Measurements from ENCODE around the gene MYH11.
A peak's percentile ranks its signal among the peaks of the same experiment; 100 is the strongest.

Gene MYH11

GRCh38 chr16:15778204-15778743 lies 78.6 kb downstream of the MYH11 start:
- no peaks in the 10 kb centered on the region for H3K36me3 ChIP-seq (replicated peaks)
- H3K4me3 ChIP-seq (ENCODE audit: low read depth, low read length) = no peak overlapping the region
- DNase-seq = no peak
- no peak for TF ChIP-seq CTCF (IDR thresholded peaks at IDR 0.05; ENCODE audit: low read depth, low read length, missing control alignments)
- H3K27ac ChIP-seq = no peak overlapping the region
- in situ Hi-C loops (cut with HindIII; ENCODE audit: low pct_ligation_motif_present, low sequenced_read_pairs) = no loop called here
- peaks cover 4% of the 10 kb centered on the region for H3K27me3 ChIP-seq (replicated peaks)

GRCh38 chr16:15777533-15778203 lies 79.2 kb downstream of the MYH11 start:
- in situ Hi-C loops (cut with HindIII; ENCODE audit: low pct_ligation_motif_present, low sequenced_read_pairs) = no loop called here
- peak; percentile 77 for TF ChIP-seq CTCF (IDR thresholded peaks at IDR 0.05; ENCODE audit: low read depth, low read length, missing control alignments)
- Histone ChIP-seq H3K27ac (no peak overlapping the region), H3K36me3 (replicated peaks) (no peaks in the 10 kb centered on the region), H3K27me3 (replicated peaks) (peaks cover 4% of the 10 kb centered on the region), H3K4me3 (ENCODE audit: low read depth, low read length) (no peak overlapping the region)
- DNase-seq = peak; percentile 43

- DNase-seq = no peak
- Histone ChIP-seq H3K27ac (no peak overlapping the region), H3K4me3 (ENCODE audit: low read depth, low read length) (no peak overlapping the region), H3K27me3 (replicated peaks) (peaks cover 4% of the 10 kb centered on the region), H3K36me3 (replicated peaks) (no peaks in the 10 kb centered on the region)
- no peak for TF ChIP-seq CTCF (IDR thresholded peaks at IDR 0.05; ENCODE audit: low read depth, low read length, missing control alignments)
- in situ Hi-C loops (cut with HindIII; ENCODE audit: low pct_ligation_motif_present, low sequenced_read_pairs) = no loop called here
Observed at GRCh38 chr16:15776572-15776971, 80.3 kb downstream of the MYH11 start.

- in situ Hi-C loops (cut with HindIII; ENCODE audit: low pct_ligation_motif_present, low sequenced_read_pairs) = no loop called here
- Histone ChIP-seq H3K36me3 (replicated peaks) (no peaks in the 10 kb centered on the region), H3K4me3 (ENCODE audit: low read depth, low read length) (no peak overlapping the region), H3K27me3 (replicated peaks) (peaks cover 4% of the 10 kb centered on the region), H3K27ac (no peak overlapping the region)
- peak; percentile 4 for DNase-seq
- TF ChIP-seq CTCF (IDR thresholded peaks at IDR 0.05; ENCODE audit: low read depth, low read length, missing control alignments) = no peak
Observed at GRCh38 chr16:15775663-15776304, 81.0 kb downstream of the MYH11 start.

GRCh38 chr16:15775209-15775608 lies 81.6 kb downstream of the MYH11 start:
- H3K4me3 ChIP-seq (ENCODE audit: low read depth, low read length) = no peak overlapping the region
- peak; percentile 38 for DNase-seq
- no peak for TF ChIP-seq CTCF (IDR thresholded peaks at IDR 0.05; ENCODE audit: low read depth, low read length, missing control alignments)
- H3K36me3 ChIP-seq (replicated peaks) = no peaks in the 10 kb centered on the region
- H3K27me3 ChIP-seq (replicated peaks) = peaks cover 4% of the 10 kb centered on the region
- in situ Hi-C loops (cut with HindIII; ENCODE audit: low pct_ligation_motif_present, low sequenced_read_pairs) = no loop called here
- no peak overlapping the region for H3K27ac ChIP-seq
